ENCODE results near the gene LRRC31.

DNA sequence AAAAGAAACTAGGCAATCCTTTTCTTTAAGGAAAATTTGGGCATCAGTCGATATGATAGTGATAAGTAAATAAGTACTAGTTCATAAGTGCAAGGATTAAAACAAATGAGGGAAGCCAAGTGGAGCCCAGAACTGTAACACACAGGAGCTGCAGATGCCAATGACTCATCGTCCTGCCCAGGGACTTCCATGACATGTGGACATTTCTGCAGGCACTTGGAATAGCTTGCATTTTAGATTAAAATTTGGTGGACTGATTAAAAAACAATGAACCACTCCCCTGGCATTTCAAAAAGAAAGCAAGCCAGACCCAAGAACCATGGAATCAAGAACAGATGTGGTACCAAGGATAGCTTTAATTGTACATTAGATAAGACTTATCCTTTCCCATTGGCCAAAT is 44.6 kb upstream of the LRRC31 start:
- TF ChIP-seq ZC3H10 (CRISPR knock-in tag; IDR thresholded peaks at IDR 0.05) (no peak), ZFP30 (CRISPR knock-in tag; IDR thresholded peaks at IDR 0.05) (no peak), RARB (CRISPR knock-in tag; IDR thresholded peaks at IDR 0.05) (no peak), ZNF565 (CRISPR knock-in tag; conservative IDR thresholded peaks at IDR 0.05; ENCODE audit: low read depth) (no peak), ZFP3 (CRISPR knock-in tag; IDR thresholded peaks at IDR 0.05) (no peak), ISL1 (CRISPR knock-in tag; IDR thresholded peaks at IDR 0.05) (no peak), ESRRG (CRISPR knock-in tag; IDR thresholded peaks at IDR 0.05) (no peak), ZNF8 (CRISPR knock-in tag; IDR thresholded peaks at IDR 0.05) (no peak), GLIS3 (CRISPR knock-in tag; IDR thresholded peaks at IDR 0.05) (no peak)
- TF ChIP-seq, protein P1, sequence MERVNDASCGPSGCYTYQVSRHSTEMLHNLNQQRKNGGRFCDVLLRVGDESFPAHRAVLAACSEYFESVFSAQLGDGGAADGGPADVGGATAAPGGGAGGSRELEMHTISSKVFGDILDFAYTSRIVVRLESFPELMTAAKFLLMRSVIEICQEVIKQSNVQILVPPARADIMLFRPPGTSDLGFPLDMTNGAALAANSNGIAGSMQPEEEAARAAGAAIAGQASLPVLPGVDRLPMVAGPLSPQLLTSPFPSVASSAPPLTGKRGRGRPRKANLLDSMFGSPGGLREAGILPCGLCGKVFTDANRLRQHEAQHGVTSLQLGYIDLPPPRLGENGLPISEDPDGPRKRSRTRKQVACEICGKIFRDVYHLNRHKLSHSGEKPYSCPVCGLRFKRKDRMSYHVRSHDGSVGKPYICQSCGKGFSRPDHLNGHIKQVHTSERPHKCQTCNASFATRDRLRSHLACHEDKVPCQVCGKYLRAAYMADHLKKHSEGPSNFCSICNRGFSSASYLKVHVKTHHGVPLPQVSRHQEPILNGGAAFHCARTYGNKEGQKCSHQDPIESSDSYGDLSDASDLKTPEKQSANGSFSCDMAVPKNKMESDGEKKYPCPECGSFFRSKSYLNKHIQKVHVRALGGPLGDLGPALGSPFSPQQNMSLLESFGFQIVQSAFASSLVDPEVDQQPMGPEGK (CRISPR knock-in tag; IDR thresholded peaks at IDR 0.05; ENCODE audit: borderline replicate concordance), result no peak
- TF ChIP-seq, protein P2, sequence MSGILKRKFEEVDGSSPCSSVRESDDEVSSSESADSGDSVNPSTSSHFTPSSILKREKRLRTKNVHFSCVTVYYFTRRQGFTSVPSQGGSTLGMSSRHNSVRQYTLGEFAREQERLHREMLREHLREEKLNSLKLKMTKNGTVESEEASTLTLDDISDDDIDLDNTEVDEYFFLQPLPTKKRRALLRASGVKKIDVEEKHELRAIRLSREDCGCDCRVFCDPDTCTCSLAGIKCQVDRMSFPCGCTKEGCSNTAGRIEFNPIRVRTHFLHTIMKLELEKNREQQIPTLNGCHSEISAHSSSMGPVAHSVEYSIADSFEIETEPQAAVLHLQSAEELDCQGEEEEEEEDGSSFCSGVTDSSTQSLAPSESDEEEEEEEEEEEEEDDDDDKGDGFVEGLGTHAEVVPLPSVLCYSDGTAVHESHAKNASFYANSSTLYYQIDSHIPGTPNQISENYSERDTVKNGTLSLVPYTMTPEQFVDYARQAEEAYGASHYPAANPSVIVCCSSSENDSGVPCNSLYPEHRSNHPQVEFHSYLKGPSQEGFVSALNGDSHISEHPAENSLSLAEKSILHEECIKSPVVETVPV (CRISPR knock-in tag; IDR thresholded peaks at IDR 0.05), result no peak
- TF ChIP-seq, protein P3, sequence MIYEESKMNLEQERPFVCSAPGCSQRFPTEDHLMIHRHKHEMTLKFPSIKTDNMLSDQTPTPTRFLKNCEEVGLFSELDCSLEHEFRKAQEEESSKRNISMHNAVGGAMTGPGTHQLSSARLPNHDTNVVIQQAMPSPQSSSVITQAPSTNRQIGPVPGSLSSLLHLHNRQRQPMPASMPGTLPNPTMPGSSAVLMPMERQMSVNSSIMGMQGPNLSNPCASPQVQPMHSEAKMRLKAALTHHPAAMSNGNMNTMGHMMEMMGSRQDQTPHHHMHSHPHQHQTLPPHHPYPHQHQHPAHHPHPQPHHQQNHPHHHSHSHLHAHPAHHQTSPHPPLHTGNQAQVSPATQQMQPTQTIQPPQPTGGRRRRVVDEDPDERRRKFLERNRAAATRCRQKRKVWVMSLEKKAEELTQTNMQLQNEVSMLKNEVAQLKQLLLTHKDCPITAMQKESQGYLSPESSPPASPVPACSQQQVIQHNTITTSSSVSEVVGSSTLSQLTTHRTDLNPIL (CRISPR knock-in tag; IDR thresholded peaks at IDR 0.05; ENCODE audit: low read depth), result no peak
